Myometrial cell (primary cell): ENCODE data around the gene NINJ2. TPM values are rescaled to one million over a fixed set of nuclear protein-coding genes. Genes with fewer than 3 reads are reported as not detected.

Experiments used
- total RNA-seq: library from RNA; depleted of rRNA; stranded (reverse); fragments of >200 nt; gene quantifications from 2 replicates; pipeline ENCODE4 v1.2.3, GENCODE V29; 2015

The NINJ2 gene, protein sequence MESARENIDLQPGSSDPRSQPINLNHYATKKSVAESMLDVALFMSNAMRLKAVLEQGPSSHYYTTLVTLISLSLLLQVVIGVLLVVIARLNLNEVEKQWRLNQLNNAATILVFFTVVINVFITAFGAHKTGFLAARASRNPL
- 1.8 TPM in 1 of 2 replicates, not detected in the other for total RNA-seq

GRCh38 chr12:663293-663871, at the start of gene NINJ2:
TSS of gene NINJ2 (minus strand) at chr12:663445. CDS start at chr12:663360, 85 bp downstream.

Other genes with a start within 250 kb of the NINJ2 start
- not detected in 2 replicates for gene B4GALNT3, start 203.5 kb downstream of the NINJ2 start, total RNA-seq
- 36.6 and 56.4 TPM in 2 replicates for gene WNK1, start 89.1 kb upstream of the NINJ2 start, total RNA-seq